Thyroid gland (tissue), 4 donors: ENCODE measurements around the gene GRM4. TPM values are rescaled to one million over a fixed set of nuclear protein-coding genes. Genes with fewer than 3 reads are reported as not detected.

ENCODE experiments used
- DNase-seq, 2 donors: peaks; one replicate each; pipeline ENCODE4 v3.0.0-alpha.2; 2019
- H3K27ac ChIP-seq, 3 donors: fragments of 200-600 bp; sonication (generic); 1 replicate in 2 of 3; 2 replicates in 1 of 3; pipeline ENCODE4 v1.5.1; 2016 to 2019; ENCODE audit warnings: mild to moderate bottlenecking in 1 of 3, moderate library complexity in 1 of 3
- H3K27me3 ChIP-seq: fragments of 200-600 bp; sonication (generic); one replicate; pipeline ENCODE4 v1.5.1; 2019
- H3K36me3 ChIP-seq, 2 donors: fragments of 200-600 bp; sonication (generic); one replicate each; pipeline ENCODE4 v1.5.1; 2016 to 2019
- H3K4me1 ChIP-seq, 2 donors: fragments of 200-600 bp; sonication (generic); one replicate each; pipeline ENCODE4 v1.5.1; 2017 to 2019
- H3K4me3 ChIP-seq, 3 donors: fragments of 200-600 bp; sonication (generic); replicated peaks in 1 of 3; 1 replicate in 2 of 3; 2 replicates in 1 of 3; pipeline ENCODE4 v1.5.1; 2016; ENCODE audit warnings: mild to moderate bottlenecking in 1 of 3
- H3K9me3 ChIP-seq: fragments of 200-600 bp; sonication (generic); one replicate; pipeline ENCODE4 v1.5.1; 2017
- CTCF ChIP-seq, 6 experiments: fragments of 200-600 bp in 3 of 6; fragments of 450-650 bp in 3 of 6; sonication (generic) in 3 of 6; IDR thresholded peaks; one replicate each; pipeline ENCODE4 v1.5.1; 2016 to 2019; ENCODE audit warnings: antibody characterized with exemption in 6 of 6, mild to moderate bottlenecking in 2 of 6, inconsistent platforms in 1 of 6, moderate library complexity in 1 of 6
- POLR2A ChIP-seq, 2 donors: fragments of 450-650 bp; IDR thresholded peaks; one replicate each; pipeline ENCODE4 v1.6.1; 2017; ENCODE audit warnings: antibody characterized with exemption in 2 of 2, mild to moderate bottlenecking in 2 of 2, moderate library complexity in 1 of 2
- WGBS, 2 donors: methylation state at CpG; one replicate each; pipeline ENCODE4 v1.1.5; 2017; 5-methylcytosine and 5-hydroxymethylcytosine counted together
- intact Hi-C: fragments of 100-400 bp; cut with DNase I; formaldehyde crosslinking; loops from one replicate; pipeline ENCODE4 v1.15.1; 2023
- total RNA-seq, 4 donors: library from RNA; depleted of rRNA; stranded (reverse); fragments of >200 nt; gene quantifications; one replicate each; pipeline ENCODE4 v1.2.3, GENCODE V29; 2016

The GRM4 gene
- total RNA-seq, 4 donors from 2014 or later, result under 0.01 TPM; not detected in 3

GRCh38 chr6:34062156-34062555 lies 83.7 kb downstream of the GRM4 start:
- H3K27me3 ChIP-seq, result no peaks in the 10 kb centered on the region
- TF ChIP-seq CTCF (IDR thresholded peaks at IDR 0.05) (no peak), POLR2A (IDR thresholded peaks at IDR 0.05) (no peak)
- H3K9me3 ChIP-seq, result no peaks in the 10 kb centered on the region
- 96 to 97% methylated on average over 3 of the region's 3 CpGs for WGBS, 2 donors
- DNase-seq, result no peak
- intact Hi-C loops, result no loop called here
- H3K4me1 ChIP-seq, result no peaks in the 10 kb centered on the region
- H3K4me3 ChIP-seq, result no peak overlapping the region
- no peaks in the 10 kb centered on the region for H3K36me3 ChIP-seq
- H3K27ac ChIP-seq, result no peak overlapping the region

- H3K9me3 ChIP-seq, result no peaks in the 10 kb centered on the region
- TF ChIP-seq CTCF (IDR thresholded peaks at IDR 0.05), result no peak
- no peak for TF ChIP-seq POLR2A (IDR thresholded peaks at IDR 0.05)
- no peak overlapping the region for H3K4me3 ChIP-seq
- peaks cover 4 to 6% of the 10 kb centered on the region in 2 donors for H3K4me1 ChIP-seq
- no peak overlapping the region for H3K27ac ChIP-seq
- H3K36me3 ChIP-seq, result no peaks in the 10 kb centered on the region
- intact Hi-C loops, result no loop called here
- 57 to 62% methylated on average over 3 of the region's 3 CpGs for WGBS, 2 donors
- no peaks in the 10 kb centered on the region for H3K27me3 ChIP-seq
- DNase-seq, result no peak
Observed at GRCh38 chr6:34061348-34061747, 84.5 kb downstream of the GRM4 start.

GRCh38 chr6:34059914-34060313 lies 86.0 kb downstream of the GRM4 start:
- Histone ChIP-seq H3K27ac (no peak overlapping the region), H3K4me1 (peaks cover 4 to 15% of the 10 kb centered on the region in 2 donors), H3K4me3 (no peak overlapping the region), H3K9me3 (no peaks in the 10 kb centered on the region), H3K36me3 (no peaks in the 10 kb centered on the region), H3K27me3 (no peaks in the 10 kb centered on the region)
- no peak for TF ChIP-seq POLR2A (IDR thresholded peaks at IDR 0.05)
- TF ChIP-seq CTCF (IDR thresholded peaks at IDR 0.05), result no peak
- intact Hi-C loops, result loop anchor here (5.0 kb wide), 1 partner anchor 87 kb away; the partner anchor contains the start of gene GRM4
- WGBS, 2 donors, result 86 to 90% methylated on average over 3 of the region's 3 CpGs
- DNase-seq, result no peak

GRCh38 chr6:34059136-34059731 lies 86.7 kb downstream of the GRM4 start:
- DNase-seq, result no peak
- no peaks in the 10 kb centered on the region for H3K27me3 ChIP-seq

More at GRCh38 chr6:34059136-34059731, 86.7 kb downstream of the GRM4 start:
- 89 to 90% methylated on average over 16 to 17 of the region's 17 CpGs for whole genome bisulfite sequencing, 2 donors
- Histone ChIP-seq H3K9me3 (no peaks in the 10 kb centered on the region), H3K36me3 (no peaks in the 10 kb centered on the region), H3K4me1 (peaks cover 4 to 15% of the 10 kb centered on the region in 2 donors), H3K27ac (no peak overlapping the region), H3K4me3 (no peak overlapping the region)
- intact Hi-C loops, result loop anchor here (5.0 kb wide), 1 partner anchor 88 kb away; the partner anchor contains the start of gene GRM4
- TF ChIP-seq CTCF (IDR thresholded peaks at IDR 0.05) (no peak), POLR2A (IDR thresholded peaks at IDR 0.05) (no peak)
